Type B pancreatic cell (in vitro differentiated cells): ENCODE measurements around the gene ADAM12. TPM values are rescaled to one million over a fixed set of nuclear protein-coding genes. Genes with fewer than 3 reads are reported as not detected.

Source experiments
- DNase-seq: peaks from one replicate; pipeline ENCODE4 v3.0.0; 2021; ENCODE audit warnings: mixed read lengths; ENCODE audit not compliant: unreplicated experiment; ENCODE audit errors: extremely low spot score
- H3K27ac Mint-ChIP-seq: 2 replicates; pipeline ENCODE4 v1.8.0; 2021; ENCODE audit warnings: mild to moderate bottlenecking, mixed read lengths
- H3K27me3 Mint-ChIP-seq: 2 replicates; pipeline ENCODE4 v1.8.0; 2021; ENCODE audit warnings: mixed read lengths
- H3K36me3 Mint-ChIP-seq: 2 replicates; pipeline ENCODE4 v1.8.0; 2021; ENCODE audit warnings: mixed read lengths
- H3K4me1 Mint-ChIP-seq: one replicate; pipeline ENCODE4 v1.8.0; 2021; ENCODE audit warnings: mixed read lengths; ENCODE audit not compliant: unreplicated experiment
- H3K4me3 Mint-ChIP-seq: 2 replicates; pipeline ENCODE4 v1.8.0; 2021; ENCODE audit warnings: mild to moderate bottlenecking, mixed read lengths
- H3K9me3 Mint-ChIP-seq: 2 replicates; pipeline ENCODE4 v1.8.0; 2021; ENCODE audit warnings: mixed read lengths
- CTCF ChIP-seq: fragments of 200-600 bp; sonication (generic); conservative IDR thresholded peaks from 2 replicates; pipeline ENCODE4 v1.5.0; 2021; ENCODE audit warnings: antibody characterized with exemption, mild to moderate bottlenecking
- total RNA-seq: library from RNA; stranded (reverse); gene quantifications from 2 replicates; pipeline ENCODE4 v1.2.1, GENCODE V29; 2021; ENCODE audit warnings: low replicate concordance

The ADAM12 gene
- total RNA-seq, 1 donor from 2014 or later: 31.6 TPM

- Mint-ChIP-seq H3K9me3 (peaks cover 6% of the 10 kb centered on the region), H3K36me3 (peaks cover 3% of the 10 kb centered on the region), H3K4me1 (peaks cover 40% of the 10 kb centered on the region), H3K4me3 (no peak overlapping the region), H3K27me3 (peaks cover 8% of the 10 kb centered on the region), H3K27ac (no peak overlapping the region)
- peak; percentile 36 for DNase-seq
- TF ChIP-seq CTCF: no peak
Measured at GRCh38 chr10:126060261-126060931, 327.9 kb downstream of the ADAM12 start.

- no peak for TF ChIP-seq CTCF
- Mint-ChIP-seq H3K4me1 (peaks cover 40% of the 10 kb centered on the region), H3K9me3 (peaks cover 6% of the 10 kb centered on the region), H3K36me3 (peaks cover 3% of the 10 kb centered on the region), H3K27me3 (peaks cover 8% of the 10 kb centered on the region), H3K27ac (no peak overlapping the region), H3K4me3 (no peak overlapping the region)
- DNase-seq: no peak
Measured at GRCh38 chr10:126059076-126059826, 329.0 kb downstream of the ADAM12 start.

- H3K4me3 Mint-ChIP-seq: peak overlapping the region; percentile 45
- H3K4me1 Mint-ChIP-seq: peaks cover 37% of the 10 kb centered on the region
- TF ChIP-seq CTCF: no peak
- peak overlapping the region; percentile 33 for H3K27ac Mint-ChIP-seq
- H3K36me3 Mint-ChIP-seq: peaks cover 3% of the 10 kb centered on the region
- peak; percentile 58 for DNase-seq
- peaks cover 8% of the 10 kb centered on the region for H3K27me3 Mint-ChIP-seq
- peaks cover 6% of the 10 kb centered on the region for H3K9me3 Mint-ChIP-seq
Measured at GRCh38 chr10:126058507-126058906, 329.8 kb downstream of the ADAM12 start.

- peaks cover 8% of the 10 kb centered on the region for H3K27me3 Mint-ChIP-seq
- peak overlapping the region; percentile 33 for H3K27ac Mint-ChIP-seq
- H3K4me3 Mint-ChIP-seq: peak overlapping the region; percentile 45
Measured at GRCh38 chr10:126058104-126058503, 330.2 kb downstream of the ADAM12 start.

GRCh38 chr10:126057494-126057893 lies 330.8 kb downstream of the ADAM12 start:
- Mint-ChIP-seq H3K9me3 (peaks cover 6% of the 10 kb centered on the region), H3K4me1 (peaks cover 33% of the 10 kb centered on the region), H3K36me3 (no peaks in the 10 kb centered on the region), H3K27me3 (peaks cover 8% of the 10 kb centered on the region), H3K27ac (no peak overlapping the region), H3K4me3 (no peak overlapping the region)
- peak; percentile 53 for DNase-seq
- no peak for TF ChIP-seq CTCF

More at GRCh38 chr10:126058104-126058503, 330.2 kb downstream of the ADAM12 start:
- Mint-ChIP-seq H3K36me3 (no peaks in the 10 kb centered on the region), H3K4me1 (peaks cover 33% of the 10 kb centered on the region), H3K9me3 (peaks cover 6% of the 10 kb centered on the region)
- peak; percentile 37 for DNase-seq
- TF ChIP-seq CTCF: no peak
